ENCODE results near the gene CREB3L1.

CREB3L1 gene

DNA sequence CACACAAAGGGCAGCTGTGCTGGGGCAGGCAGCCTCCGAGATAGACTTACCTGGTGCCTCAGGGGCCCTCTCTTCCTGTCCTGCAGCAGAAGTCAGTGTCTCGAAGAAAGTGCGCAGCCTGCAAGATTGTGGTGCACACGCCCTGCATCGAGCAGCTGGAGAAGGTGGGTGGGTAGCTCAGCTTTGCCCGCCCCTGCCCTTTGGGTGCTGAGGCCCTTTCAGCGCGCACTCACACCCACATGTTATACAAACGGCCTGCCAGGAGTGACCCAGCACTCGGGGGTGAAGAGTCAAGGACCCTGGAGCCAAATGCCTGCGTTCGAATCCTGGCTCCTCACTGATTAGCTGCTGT is 90.4 kb downstream of the CREB3L1 start:
- no peak for DNase-seq

DNA sequence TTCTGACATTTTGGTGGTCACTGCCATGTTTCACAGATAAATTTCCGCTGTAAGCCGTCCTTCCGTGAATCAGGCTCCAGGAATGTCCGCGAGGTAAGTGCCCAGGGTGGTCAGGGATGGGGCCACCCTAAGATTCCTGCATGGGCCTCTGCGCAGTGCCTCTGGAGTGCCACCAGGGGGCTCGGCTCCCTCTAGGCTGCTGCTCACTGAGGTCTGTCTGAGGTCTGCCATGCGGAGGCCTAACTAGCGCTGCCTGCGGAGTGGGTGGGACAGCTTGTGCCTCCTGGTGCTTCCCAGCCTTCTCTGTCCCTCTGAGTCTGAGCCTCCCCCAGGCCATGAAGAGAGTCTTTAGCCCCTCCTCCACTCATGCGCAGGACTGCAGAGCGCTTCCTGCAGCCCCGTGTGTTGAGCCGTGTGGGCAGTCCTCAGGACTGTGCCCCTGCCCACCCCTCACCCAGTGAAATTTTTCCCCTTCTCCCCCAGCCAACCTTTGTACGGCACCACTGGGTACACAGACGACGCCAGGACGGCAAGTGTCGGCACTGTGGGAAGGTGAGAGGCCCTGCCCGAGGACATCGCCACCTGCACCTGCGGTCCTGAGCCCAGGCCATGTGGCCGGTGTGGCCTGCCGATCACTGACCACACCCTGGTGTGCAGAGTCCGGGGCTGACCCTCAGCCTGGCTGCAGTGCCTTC is 92.1 kb downstream of the CREB3L1 start:
- peak; percentile 61 for DNase-seq

DNA sequence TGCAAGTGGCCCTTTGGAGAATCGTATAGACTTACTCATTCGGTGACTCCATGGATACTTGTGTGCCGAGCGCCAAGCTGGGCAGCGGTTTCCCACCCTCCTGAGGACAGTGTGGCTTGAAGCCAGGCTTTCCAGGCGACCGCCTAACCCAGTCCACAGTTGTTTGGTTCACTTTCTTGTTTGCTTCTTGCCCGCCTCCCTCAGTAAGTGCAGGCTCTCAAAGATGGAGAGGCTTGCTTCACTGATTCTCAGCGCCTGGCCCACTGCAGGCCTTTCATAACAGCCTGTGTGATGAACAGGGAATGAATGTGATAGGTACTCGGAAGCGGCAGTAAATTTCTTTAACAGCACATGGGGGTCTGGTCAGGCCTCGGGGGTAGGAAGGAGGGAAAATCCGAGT is 92.8 kb downstream of the CREB3L1 start:
- DNase-seq, result no peak
